ENCODE results near the gene TEDDM1. TPM values are rescaled to one million over a fixed set of nuclear protein-coding genes. Genes with fewer than 3 reads are reported as not detected.

TEDDM1 gene
- total and polyA plus RNA-seq, 2 of the 13 experiments (the other 11 are each of a cell fraction or from before 2014, with no cell fraction given) = not detected

- TF ChIP-seq TRAFD1 (CRISPR knock-in tag; IDR thresholded peaks at IDR 0.05; ENCODE audit: borderline replicate concordance) = no peak
- TF ChIP-seq ZNF33A (CRISPR knock-in tag; IDR thresholded peaks at IDR 0.05; ENCODE audit: borderline replicate concordance) = no peak
- TF ChIP-seq PITX1 (CRISPR knock-in tag; IDR thresholded peaks at IDR 0.05) = no peak
- no peak for TF ChIP-seq MAZ (IDR thresholded peaks at IDR 0.05; ENCODE audit: borderline replicate concordance, low read depth, low read length)
- peak; percentile 51 for TF ChIP-seq MAZ (CRISPR knock-in tag; IDR thresholded peaks at IDR 0.05; ENCODE audit: low read depth)
- peak; percentile 83; the same call in 1 of the 2 replicates for TF ChIP-seq POLR2AphosphoS2 (IDR thresholded peaks at IDR 0.05; ENCODE audit: low read depth, low read length)
- TF ChIP-seq ZNF414 (CRISPR knock-in tag; IDR thresholded peaks at IDR 0.05) = 0 out of 2 replicates have a peak, but pooled peaks have one; percentile 50
- TF ChIP-seq ZNF83 (CRISPR knock-in tag; IDR thresholded peaks at IDR 0.05; ENCODE audit: borderline replicate concordance) = no peak; the same call in 1 of the 2 replicates
- TF ChIP-seq ZSCAN25 (CRISPR knock-in tag; IDR thresholded peaks at IDR 0.05) = peak; percentile 91
- TF ChIP-seq POGZ (CRISPR knock-in tag; IDR thresholded peaks at IDR 0.05) = peak; percentile 66
- peak; percentile 98 for TF ChIP-seq POLR2AphosphoS5 (IDR thresholded peaks at IDR 0.05; ENCODE audit: low read depth, low read length)
- peak; percentile 24; the same call in 1 of the 2 replicates for TF ChIP-seq FOXA3 (CRISPR knock-in tag; IDR thresholded peaks at IDR 0.05)
- TF ChIP-seq ZNF800 (CRISPR knock-in tag; IDR thresholded peaks at IDR 0.05) = peak; percentile 82
- TF ChIP-seq PHB2 (IDR thresholded peaks at IDR 0.05; ENCODE audit: partially characterized antibody) = no peak
- TF ChIP-seq ZBTB34 (CRISPR knock-in tag; IDR thresholded peaks at IDR 0.05) = 0 out of 2 replicates have a peak, but pooled peaks have one; percentile 48
- no peak for TF ChIP-seq NFKBIZ (CRISPR knock-in tag; IDR thresholded peaks at IDR 0.05)
- TF ChIP-seq ATF7-NPFF (CRISPR knock-in tag; IDR thresholded peaks at IDR 0.05; ENCODE audit: low read depth) = peak; percentile 95
- no peak for TF ChIP-seq EZH2 (conservative IDR thresholded peaks at IDR 0.05; ENCODE audit: low read depth, low read length)
- TF ChIP-seq GATA4 (IDR thresholded peaks at IDR 0.05; ENCODE audit: borderline replicate concordance, low read depth) = peak; percentile 86
- TF ChIP-seq E2F2 (CRISPR knock-in tag; IDR thresholded peaks at IDR 0.05; ENCODE audit: borderline replicate concordance) = no peak; the same call in 1 of the 2 replicates
Measured at GRCh38 chr1:182391362-182392049, 9.0 kb downstream of the TEDDM1 start, which contains the start of gene GLUL (continued).
